Lower leg skin (tissue), 3 donors: ENCODE data around the gene PDE8A.

Experiments used
- CTCF ChIP-seq, 3 donors: fragments of 450-650 bp; IDR thresholded peaks; one replicate each; pipeline ENCODE4 v1.5.1; 2016; ENCODE audit warnings: antibody characterized with exemption in 3 of 3, mild to moderate bottlenecking in 3 of 3, moderate library complexity in 2 of 3
- POLR2A ChIP-seq, 2 donors: fragments of 450-650 bp; IDR thresholded peaks; one replicate each; pipeline ENCODE4 v1.6.1; 2016 to 2017; ENCODE audit warnings: antibody characterized with exemption in 2 of 2, mild to moderate bottlenecking in 1 of 2, moderate library complexity in 1 of 2

DNA sequence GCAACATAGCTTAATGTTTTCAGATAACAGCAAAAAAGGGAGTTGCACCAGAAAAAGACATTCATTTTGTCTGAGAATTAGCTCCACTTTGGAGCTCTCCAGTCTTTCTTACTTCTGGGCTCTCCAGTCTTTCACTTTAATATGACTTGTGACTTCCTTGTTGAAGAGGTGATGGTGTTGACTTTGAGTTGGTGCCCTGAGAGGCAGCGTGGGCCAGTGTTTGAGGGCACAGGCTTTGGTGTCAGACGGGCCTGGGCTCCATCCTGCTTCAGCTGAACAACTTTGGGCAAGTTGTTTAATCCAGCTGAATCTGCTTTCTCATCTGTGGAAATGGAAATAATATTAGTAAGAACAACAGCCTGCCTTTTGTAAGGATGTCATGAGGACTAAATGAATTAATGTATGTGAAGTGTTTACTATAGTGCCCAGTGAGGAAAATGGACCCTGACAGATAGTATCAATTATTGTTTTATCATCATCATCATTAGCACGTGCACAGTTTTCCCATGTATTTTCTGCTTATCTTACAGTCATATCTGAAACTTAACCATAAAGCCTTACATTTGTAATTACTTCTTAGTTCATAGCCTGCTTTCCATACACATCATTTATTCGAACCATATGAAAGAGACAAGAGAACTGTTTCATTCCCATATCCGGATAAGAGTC lies 108.4 kb downstream of the PDE8A start:
- no peak for TF ChIP-seq POLR2A (IDR thresholded peaks at IDR 0.05)
- TF ChIP-seq CTCF (IDR thresholded peaks at IDR 0.05): no peak
